ENCODE measurements around the gene CDCP1.

Gene CDCP1

GRCh38 chr3:45137656-45138181, 8.5 kb downstream of the CDCP1 start:
- DNase-seq, result no peak

GRCh38 chr3:45135959-45136358, 10.2 kb downstream of the CDCP1 start:
- DNase-seq, result peak in 1 of 56 donors; percentile 15

- DNase-seq, result no peak
Measured at GRCh38 chr3:45134758-45135521, 11.2 kb downstream of the CDCP1 start.

GRCh38 chr3:45132568-45133211, 13.5 kb downstream of the CDCP1 start:
- no peak for DNase-seq

- DNase-seq, result no peak
Measured at GRCh38 chr3:45131201-45131600, 15.0 kb downstream of the CDCP1 start.

GRCh38 chr3:45130476-45130875, 15.7 kb downstream of the CDCP1 start:
- no peak for DNase-seq

GRCh38 chr3:45128950-45129349, 17.2 kb downstream of the CDCP1 start:
- no peak for DNase-seq

GRCh38 chr3:45127130-45127822, 18.9 kb downstream of the CDCP1 start:
- no peak for DNase-seq

- no peak for DNase-seq
Measured at GRCh38 chr3:45126730-45127129, 19.4 kb downstream of the CDCP1 start.

- DNase-seq, result no peak
Measured at GRCh38 chr3:45125550-45126026, 20.6 kb downstream of the CDCP1 start.

GRCh38 chr3:45124956-45125355, 21.2 kb downstream of the CDCP1 start:
- no peak for DNase-seq

GRCh38 chr3:45124352-45124751, 21.8 kb downstream of the CDCP1 start:
- no peak for DNase-seq

- DNase-seq, result no peak
Measured at GRCh38 chr3:45123581-45124269, 22.5 kb downstream of the CDCP1 start.

GRCh38 chr3:45123030-45123429, 23.1 kb downstream of the CDCP1 start:
- no peak for DNase-seq

- no peak for DNase-seq
Measured at GRCh38 chr3:45120359-45121158, 25.6 kb downstream of the CDCP1 start.

GRCh38 chr3:45119824-45120358, 26.3 kb downstream of the CDCP1 start:
- DNase-seq, result no peak

GRCh38 chr3:45119376-45119775, 26.8 kb downstream of the CDCP1 start:
- no peak for DNase-seq

- no peak for DNase-seq
Measured at GRCh38 chr3:45118615-45119071, 27.5 kb downstream of the CDCP1 start.

- DNase-seq, result no peak
Measured at GRCh38 chr3:45116350-45116749, 29.8 kb downstream of the CDCP1 start.

GRCh38 chr3:45113625-45114050, 32.5 kb downstream of the CDCP1 start:
- no peak for DNase-seq
